Tongue (tissue), 2 donors: ENCODE results near the gene CEMP1. TPM values are rescaled to one million over a fixed set of nuclear protein-coding genes. Genes with fewer than 3 reads are reported as not detected.
"Not testable (repeated sequence)": the region's sequence is repeated elsewhere in the genome, so short reads cannot be mapped to it uniquely, and the experiment has no call there.

Experiments used
- DNase-seq: peaks from one replicate; pipeline ENCODE4 v3.0.0-alpha.2; 2015
- total RNA-seq: library from RNA; depleted of rRNA; stranded (reverse); fragments of >200 nt; gene quantifications from one replicate; pipeline ENCODE4 v1.2.3, GENCODE V29; 2014

The CEMP1 gene
- total RNA-seq, 1 donor from 2014 or later: 0.72 TPM

DNA sequence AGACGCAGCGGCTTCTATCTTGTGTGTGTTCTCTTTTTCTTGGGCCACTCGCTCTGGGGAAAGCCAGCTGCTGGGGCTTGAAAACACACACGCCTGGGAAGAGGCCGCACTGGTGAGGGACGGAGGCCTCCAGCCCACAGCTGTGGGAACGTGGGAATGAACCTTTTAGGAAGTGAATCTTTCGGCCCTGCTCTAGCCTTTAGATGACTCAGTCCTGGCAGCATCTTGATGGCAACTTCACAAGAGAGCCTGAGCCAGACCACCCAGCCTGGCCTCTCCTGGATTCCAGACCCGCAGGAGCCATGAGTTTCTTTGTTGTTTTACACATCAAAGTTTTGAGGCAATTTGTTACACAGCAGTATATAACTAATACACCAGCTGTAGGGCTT, 4.4 kb upstream of the CEMP1 start:
- DNase-seq: peak; percentile 45

- DNase-seq: not testable (repeated sequence)
These were observed 3.1 kb upstream of the CEMP1 start for GRCh38 chr16:2534335-2534734.

DNA sequence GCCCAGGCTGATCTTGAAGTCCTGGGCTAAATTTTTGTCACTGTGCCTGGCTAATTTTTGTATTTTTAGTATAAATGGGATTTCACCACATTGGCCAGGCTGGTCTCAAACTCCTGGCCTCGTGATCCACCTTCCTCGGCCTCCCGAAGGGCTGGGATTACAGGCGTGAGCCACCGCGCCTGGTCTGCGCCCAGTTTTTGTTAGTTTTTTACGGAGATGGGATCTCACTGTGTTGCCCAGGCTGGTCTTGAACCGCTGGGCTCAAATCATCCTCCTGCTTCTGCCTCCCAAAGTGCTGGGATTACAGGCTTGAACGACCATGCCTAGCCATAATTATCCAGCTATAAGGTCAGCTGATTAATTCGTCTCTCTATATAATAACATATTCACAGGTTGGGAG, 2.7 kb upstream of the CEMP1 start:
- DNase-seq: no peak

DNA sequence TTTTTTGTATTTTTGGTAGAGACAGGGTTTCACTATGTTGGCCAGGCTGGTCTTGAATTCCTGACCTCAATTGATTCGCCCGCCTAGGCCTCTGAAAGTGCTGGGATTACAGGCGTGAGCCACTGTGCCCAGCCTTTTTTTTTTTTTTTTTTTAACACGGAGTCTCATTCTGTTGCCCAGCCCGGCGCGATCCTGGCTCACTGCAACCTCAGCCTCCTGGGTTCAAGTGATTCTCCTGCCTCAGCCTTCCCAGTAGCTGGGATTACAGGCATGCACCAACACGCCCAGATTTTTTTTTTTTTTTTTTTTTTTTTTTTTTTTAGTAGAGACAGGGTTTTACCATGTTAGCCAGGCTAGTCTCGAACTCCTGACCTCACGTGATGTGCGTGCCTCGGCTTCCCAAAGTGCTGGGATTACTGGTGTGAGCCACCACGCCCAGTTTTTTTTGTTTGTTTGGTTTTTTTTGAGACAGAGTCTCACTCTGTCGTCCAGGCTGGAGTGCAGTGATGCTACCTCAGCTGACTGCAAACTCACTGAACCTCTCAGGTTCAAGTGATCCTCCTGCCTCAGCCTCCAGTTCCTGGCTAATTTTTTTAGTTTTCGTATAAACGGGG, 2.0 kb upstream of the CEMP1 start:
- DNase-seq: not testable (repeated sequence)

DNA sequence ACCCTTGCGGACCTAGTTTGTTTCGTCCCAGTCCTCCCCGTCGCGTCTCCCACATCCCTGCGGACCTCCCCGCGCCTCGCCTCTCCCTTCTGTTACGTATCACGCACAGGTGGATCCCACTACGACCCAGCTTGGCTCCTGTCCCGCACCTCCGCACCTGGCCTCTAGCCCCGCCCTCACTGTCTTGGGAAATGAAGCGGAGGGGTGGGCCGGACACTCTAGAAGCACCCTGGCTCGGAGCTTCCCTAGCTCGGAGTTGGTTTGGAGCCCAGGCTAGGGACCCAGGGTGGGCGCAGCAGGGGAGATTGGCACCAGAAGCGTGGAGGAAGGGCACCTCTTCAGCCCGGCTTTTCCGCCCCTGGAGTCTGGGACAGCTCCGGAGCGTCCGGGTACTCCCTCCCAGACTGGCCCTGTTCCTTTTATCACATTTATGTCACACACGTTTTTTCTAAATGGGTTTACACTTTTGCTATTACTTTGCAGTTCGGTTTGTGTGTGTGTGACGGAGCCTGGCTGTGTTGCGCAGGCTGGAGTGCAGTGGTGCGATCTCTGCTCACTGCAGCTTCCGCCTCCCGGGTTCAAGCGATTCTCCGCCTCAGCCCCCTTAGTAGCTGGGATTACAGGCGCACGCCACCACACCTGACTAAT, 1.4 kb upstream of the CEMP1 start:
- DNase-seq: peak; percentile 75

DNA sequence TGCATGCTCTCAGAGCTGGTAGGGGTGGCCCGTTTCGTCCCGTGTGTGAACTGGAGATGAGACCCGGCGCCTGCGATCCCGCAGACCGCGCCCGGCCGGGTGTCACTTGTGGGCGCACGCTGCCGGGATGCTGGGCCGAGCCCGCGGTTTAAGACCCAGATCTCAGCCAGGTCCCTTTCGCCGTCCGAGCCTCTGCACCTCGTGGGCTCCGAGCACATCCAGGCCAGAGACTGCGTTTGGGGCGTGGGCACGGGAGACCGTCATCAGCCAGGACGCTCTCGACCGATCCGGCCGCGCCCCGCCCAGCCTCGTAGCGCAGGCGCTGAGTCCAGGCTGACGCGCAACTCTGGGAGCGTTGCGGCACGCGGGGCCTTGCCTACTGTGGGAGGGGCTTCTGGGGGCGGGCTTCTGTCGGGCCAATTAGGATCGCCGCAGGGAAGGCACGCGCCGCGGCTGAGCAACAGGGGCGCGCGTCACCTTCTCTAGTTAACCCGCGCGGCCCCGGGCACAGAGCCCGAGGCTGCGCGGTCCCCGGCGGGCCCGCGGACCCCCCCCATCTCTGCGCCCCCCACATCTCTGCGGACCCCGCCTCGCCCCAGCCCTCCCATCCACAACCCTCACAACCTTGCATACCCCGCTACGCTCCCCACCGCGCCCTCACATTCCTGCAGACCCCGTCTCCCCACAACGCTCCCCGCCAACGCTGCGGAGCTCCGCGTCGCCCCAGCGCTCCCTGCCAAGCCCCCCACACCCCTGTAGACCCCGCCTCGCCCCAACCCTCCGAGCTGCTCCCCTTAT, 687 bp upstream of the CEMP1 start:
- DNase-seq: peak; percentile 99

DNA sequence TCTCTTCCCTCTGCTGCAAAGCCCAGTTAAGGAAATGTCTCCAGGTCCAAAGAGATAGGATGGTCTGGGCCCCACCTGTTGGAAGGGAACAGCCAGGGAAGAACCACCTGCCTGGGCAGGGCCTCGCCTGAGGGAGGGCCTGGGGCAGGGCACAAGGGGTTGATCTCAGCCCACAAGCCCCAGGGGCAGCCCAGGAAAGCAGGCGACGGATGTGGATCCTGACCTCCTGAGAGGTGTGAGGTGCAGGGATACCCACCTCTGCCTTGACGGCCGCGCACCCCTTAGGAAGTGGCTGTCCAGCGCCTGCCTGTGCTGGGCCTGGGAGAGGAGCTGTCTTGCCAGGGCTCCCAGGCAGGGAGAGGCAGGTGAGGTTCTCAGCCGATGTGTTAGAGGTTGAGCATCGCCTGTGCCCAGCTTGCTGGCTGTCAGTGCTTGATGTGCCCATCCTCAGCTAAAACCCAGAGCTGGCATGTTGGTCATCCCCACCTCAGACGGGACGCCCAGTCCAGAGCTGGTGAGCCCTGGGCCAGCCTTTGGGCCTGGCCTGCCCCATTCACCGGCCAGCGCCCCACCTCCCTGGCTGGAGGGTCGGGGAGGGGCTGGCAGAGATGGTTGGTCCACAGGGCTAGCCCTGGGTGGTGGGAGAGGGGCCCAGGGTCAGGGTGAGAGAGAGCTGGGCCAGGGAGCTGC, 434 bp downstream of the CEMP1 start:
- no peak for DNase-seq

- no peak for DNase-seq
These were observed 1.1 kb downstream of the CEMP1 start for GRCh38 chr16:2529961-2530628.

- no peak for DNase-seq
These were observed 1.9 kb downstream of the CEMP1 start for GRCh38 chr16:2529061-2529931.

- no peak for DNase-seq
These were observed 2.8 kb downstream of the CEMP1 start for GRCh38 chr16:2528161-2529060.

DNA sequence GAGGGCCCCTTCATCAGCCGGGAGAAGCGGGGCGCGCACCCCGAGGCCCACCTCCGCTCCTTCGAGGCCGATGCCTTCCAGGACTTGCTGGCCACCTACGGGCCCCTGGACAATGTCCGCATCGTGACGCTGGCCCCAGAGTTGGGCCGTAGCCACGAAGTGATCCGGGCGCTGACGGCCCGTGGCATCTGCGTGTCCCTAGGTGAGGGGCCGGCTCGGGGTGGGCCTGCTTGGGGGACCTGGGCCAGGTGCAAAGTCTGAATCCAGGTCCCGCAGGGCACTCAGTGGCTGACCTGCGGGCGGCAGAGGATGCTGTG, 3.5 kb downstream of the CEMP1 start:
- no peak for DNase-seq

GRCh38 chr16:2527071-2527783, 4.0 kb downstream of the CEMP1 start:
- no peak for DNase-seq

GRCh38 chr16:2526135-2526534, 5.1 kb downstream of the CEMP1 start:
- DNase-seq: no peak

GRCh38 chr16:2524339-2524938, 6.8 kb downstream of the CEMP1 start:
- DNase-seq: no peak

DNA sequence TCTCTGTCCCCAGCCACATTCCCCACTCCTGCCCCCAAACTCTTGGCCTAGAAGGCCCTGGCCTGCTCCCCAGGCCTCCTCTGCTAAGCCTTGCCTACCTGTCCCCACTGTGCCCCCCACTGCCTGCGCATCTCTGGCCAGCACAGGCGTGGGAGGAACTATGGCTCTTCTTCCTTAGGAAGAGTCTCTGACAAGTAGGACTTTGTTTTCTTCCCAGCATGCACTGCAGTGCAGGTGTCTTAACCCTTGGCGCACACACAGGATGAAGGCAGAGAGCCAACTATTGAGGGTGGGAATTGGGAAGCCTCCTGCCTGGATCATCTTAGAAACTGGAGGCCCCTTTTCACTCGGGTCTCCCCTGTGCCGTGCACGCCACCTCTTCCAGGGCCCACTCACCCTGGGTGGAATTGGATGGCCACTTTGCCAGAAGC, 7.4 kb downstream of the CEMP1 start:
- no peak for DNase-seq

DNA sequence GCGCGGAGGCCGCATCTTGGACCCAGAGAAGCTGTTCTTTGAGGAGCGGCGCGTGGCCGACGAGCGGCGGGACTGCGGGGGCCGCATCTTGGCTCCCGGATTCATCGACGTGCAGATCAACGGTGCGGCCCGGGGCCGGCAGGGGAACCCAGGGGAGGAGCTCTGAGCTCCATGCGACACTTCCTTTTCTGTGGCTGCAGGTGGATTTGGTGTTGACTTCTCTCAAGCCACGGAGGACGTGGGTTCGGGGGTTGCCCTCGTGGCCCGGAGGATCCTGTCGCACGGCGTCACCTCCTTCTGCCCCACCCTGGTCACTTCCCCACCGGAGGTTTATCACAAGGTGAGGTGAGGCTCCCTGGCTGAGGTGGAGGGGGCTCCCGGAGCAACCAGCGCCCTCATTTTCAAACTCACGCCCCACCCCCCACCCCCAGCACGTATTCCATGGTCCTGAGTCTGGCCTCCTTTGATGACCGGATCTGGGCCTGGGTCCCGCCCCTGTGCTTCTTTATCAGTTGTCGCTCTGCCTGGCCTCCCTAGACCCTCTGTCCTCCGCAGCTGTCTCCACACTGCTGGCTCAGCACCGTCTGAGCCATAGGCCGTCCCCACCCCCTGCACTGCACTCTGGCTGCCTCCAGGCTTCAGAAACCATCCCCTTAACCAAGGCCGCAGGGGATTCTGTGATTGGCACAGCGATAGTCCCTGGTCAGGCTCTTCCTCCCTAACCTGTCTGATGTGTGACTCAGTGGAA, 10.2 kb downstream of the CEMP1 start:
- no peak for DNase-seq

DNA sequence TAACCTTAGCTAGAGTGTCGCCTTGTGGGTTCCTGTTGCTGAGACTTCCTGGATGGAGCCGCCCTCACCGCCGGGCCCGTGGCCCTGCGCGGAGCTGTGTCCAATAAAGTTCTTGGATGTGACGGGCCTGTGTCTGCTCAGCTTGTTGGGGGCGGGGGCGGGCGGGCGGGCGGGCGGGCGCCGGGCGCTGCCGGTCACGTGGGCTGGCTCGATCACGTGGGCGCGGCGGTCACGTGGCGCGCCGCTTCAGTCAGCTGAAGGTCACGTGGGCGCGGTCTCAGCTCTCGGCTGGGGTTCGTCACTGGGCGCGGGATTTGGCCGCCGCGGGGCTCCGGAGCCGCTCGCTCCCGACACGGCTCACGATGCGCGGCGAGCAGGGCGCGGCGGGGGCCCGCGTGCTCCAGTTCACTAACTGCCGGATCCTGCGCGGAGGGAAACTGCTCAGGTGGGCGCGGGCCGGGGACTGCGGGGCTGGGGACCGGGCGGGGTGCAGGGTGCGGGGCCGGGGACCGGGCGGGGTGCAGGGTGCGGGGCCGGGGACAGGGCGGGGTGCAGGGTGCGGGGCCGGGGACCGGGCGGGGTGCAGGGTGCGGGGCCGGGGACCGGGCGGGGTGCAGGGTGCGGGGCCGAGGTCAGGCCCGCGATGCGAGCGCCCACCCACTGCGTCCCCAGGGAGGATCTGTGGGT, 11.0 kb downstream of the CEMP1 start, which contains the start of gene AMDHD2:
Gene AMDHD2, plus strand, starts transcription at position 275 of the 687 bp plus-strand sequence. Its CDS starts 88 bp downstream, at position 363.
- peak; percentile 94 for DNase-seq

GRCh38 chr16:2519711-2520080, 11.5 kb downstream of the CEMP1 start:
- no peak for DNase-seq
